ENCODE data around the gene ZNF717. TPM values are rescaled to one million over a fixed set of nuclear protein-coding genes. Genes with fewer than 3 reads are reported as not detected.
A peak's percentile ranks its signal among the peaks of the same experiment; 100 is the strongest.

Gene ZNF717
- total and polyA plus RNA-seq, 2 donors (not counting 1 experiment from before 2014, with no cell fraction given): 11.4 to 23.8 TPM

GRCh38 chr3:75692061-75692460 lies 93.3 kb downstream of the ZNF717 start:
- TF ChIP-seq EZH2 (IDR thresholded peaks at IDR 0.05; ENCODE audit: low read length, missing control alignments) (no peak), CTCF (conservative IDR thresholded peaks at IDR 0.05 in 1 of 2, IDR thresholded peaks at IDR 0.05 in 1 of 2; ENCODE audit: low read depth in 1 of 2, low read length in 2 of 2) (no peak)
- Histone ChIP-seq H3K9me3 (ENCODE audit: control insufficient read depth, insufficient read depth, low read depth, low read length) (no peaks in the 10 kb centered on the region), H3K4me2 (ENCODE audit: extremely low read depth, insufficient read depth, low read length) (no peak overlapping the region), H4K20me1 (ENCODE audit: control insufficient read depth, extremely low read depth, insufficient read depth, low read length) (no peaks in the 10 kb centered on the region), H3K9ac (ENCODE audit: insufficient read depth, low read length) (no peak overlapping the region), H3K4me3 (replicated peaks in 1 of 4; ENCODE audit: control extremely low read depth in 1 of 4, insufficient read depth in 1 of 4, low read depth in 3 of 4, low read length in 4 of 4) (no peak overlapping the region), H3K27ac (ENCODE audit: insufficient read depth, low read length) (no peak overlapping the region), H3K79me2 (ENCODE audit: control insufficient read depth, insufficient read depth, low read length) (no peaks in the 10 kb centered on the region), H2AFZ (ENCODE audit: low read length) (no peak overlapping the region), H3K27me3 (ENCODE audit: control insufficient read depth, insufficient read depth, low read length) (no peaks in the 10 kb centered on the region), H3K36me3 (ENCODE audit: control insufficient read depth, insufficient read depth, low read length) (no peaks in the 10 kb centered on the region), H3K4me1 (ENCODE audit: control insufficient read depth, extremely low read depth, insufficient read depth, low read length) (no peaks in the 10 kb centered on the region)
- peak in 1 of 2 donors; percentile 10 for DNase-seq (ENCODE audit: low read depth in 2 of 2)

DNA sequence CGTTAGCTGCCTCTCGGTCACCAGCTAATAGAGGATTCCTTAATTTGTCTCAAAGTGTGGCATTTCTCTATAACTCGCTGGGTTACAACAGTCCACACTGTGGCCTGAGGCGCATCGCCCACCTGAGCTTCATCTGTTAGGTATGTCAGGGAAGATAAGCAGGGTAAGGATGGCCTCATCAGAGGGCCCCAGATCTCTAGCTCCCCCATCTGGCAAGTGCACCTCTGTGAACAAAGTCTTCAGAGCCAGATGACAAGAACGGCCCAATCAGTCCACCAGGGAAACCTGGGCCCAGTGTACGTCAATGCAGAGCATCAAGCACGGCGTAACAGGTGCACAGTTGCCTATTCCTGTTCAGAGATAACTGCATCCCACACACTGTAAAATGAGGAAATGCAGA lies 98.0 kb downstream of the ZNF717 start:
- H3K36me3 ChIP-seq (ENCODE audit: control insufficient read depth, insufficient read depth, low read length): no peaks in the 10 kb centered on the region
- TF ChIP-seq EZH2 (IDR thresholded peaks at IDR 0.05; ENCODE audit: low read length, missing control alignments) (no peak), CTCF (conservative IDR thresholded peaks at IDR 0.05 in 1 of 2, IDR thresholded peaks at IDR 0.05 in 1 of 2; ENCODE audit: low read depth in 1 of 2, low read length in 2 of 2) (no peak)
- no peaks in the 10 kb centered on the region for H3K27me3 ChIP-seq (ENCODE audit: control insufficient read depth, insufficient read depth, low read length)
- H3K9me3 ChIP-seq (ENCODE audit: control insufficient read depth, insufficient read depth, low read depth, low read length): no peaks in the 10 kb centered on the region
- no peak overlapping the region for H3K27ac ChIP-seq (ENCODE audit: insufficient read depth, low read length)
- no peak overlapping the region for H3K4me2 ChIP-seq (ENCODE audit: extremely low read depth, insufficient read depth, low read length)
- H2AFZ ChIP-seq (ENCODE audit: low read length): no peak overlapping the region
- H4K20me1 ChIP-seq (ENCODE audit: control insufficient read depth, extremely low read depth, insufficient read depth, low read length): no peaks in the 10 kb centered on the region
- no peak overlapping the region for H3K9ac ChIP-seq (ENCODE audit: insufficient read depth, low read length)
- no peaks in the 10 kb centered on the region for H3K4me1 ChIP-seq (ENCODE audit: control insufficient read depth, extremely low read depth, insufficient read depth, low read length)
- DNase-seq (ENCODE audit: low read depth in 2 of 2): no peak
- no peak overlapping the region for H3K4me3 ChIP-seq (replicated peaks in 1 of 4; ENCODE audit: control extremely low read depth in 1 of 4, insufficient read depth in 1 of 4, low read depth in 3 of 4, low read length in 4 of 4)
- H3K79me2 ChIP-seq (ENCODE audit: control insufficient read depth, insufficient read depth, low read length): no peaks in the 10 kb centered on the region

Other genes with a start within 250 kb of the ZNF717 start
- not detected in 2 replicates for gene FRG2C, start 121.2 kb downstream of the ZNF717 start, total RNA-seq
- gene FRG2C, start 121.2 kb downstream of the ZNF717 start, polyA plus RNA-seq: not detected in 2 replicates